ENCODE data around the gene ZCCHC17. TPM values are rescaled to one million over a fixed set of nuclear protein-coding genes. Genes with fewer than 3 reads are reported as not detected.

The ZCCHC17 gene
- total and polyA plus RNA-seq, 4 donors = 49.0 to 93.8 (median 75.7) TPM

- no CpG with 5 or more reads among the region's 1 CpG for WGBS (ENCODE audit: insufficient coverage)
- Histone ChIP-seq H3K9me3 (ENCODE audit: control insufficient read depth, insufficient read depth, low read length) (no peaks in the 10 kb centered on the region), H3K27ac (ENCODE audit: low read depth, low read length) (no peak overlapping the region), H3K4me3 (ENCODE audit: low read depth, low read length) (no peak overlapping the region), H3K4me1 (ENCODE audit: control insufficient read depth, insufficient read depth, low read length) (peaks cover 9% of the 10 kb centered on the region), H3K36me3 (ENCODE audit: control insufficient read depth, insufficient read depth, low read length) (peaks cover 8% of the 10 kb centered on the region), H3K27me3 (ENCODE audit: control insufficient read depth, insufficient read depth, low read length) (no peaks in the 10 kb centered on the region)
- DNase-seq (ENCODE audit: low read depth in 4 of 6, low spot score in 6 of 6) = no peak
Measured at GRCh38 chr1:31299365-31299764, 2.5 kb downstream of the ZCCHC17 start.

- Histone ChIP-seq H3K4me1 (ENCODE audit: control insufficient read depth, insufficient read depth, low read length) (peaks cover 9% of the 10 kb centered on the region), H3K27ac (ENCODE audit: low read depth, low read length) (no peak overlapping the region), H3K27me3 (ENCODE audit: control insufficient read depth, insufficient read depth, low read length) (no peaks in the 10 kb centered on the region), H3K4me3 (ENCODE audit: low read depth, low read length) (no peak overlapping the region), H3K9me3 (ENCODE audit: control insufficient read depth, insufficient read depth, low read length) (no peaks in the 10 kb centered on the region), H3K36me3 (ENCODE audit: control insufficient read depth, insufficient read depth, low read length) (peaks cover 4% of the 10 kb centered on the region)
- DNase-seq (ENCODE audit: low read depth in 4 of 6, low spot score in 6 of 6) = no peak
- WGBS (ENCODE audit: insufficient coverage) = 100% methylated on average over 2 of the region's 3 CpGs
Measured at GRCh38 chr1:31300193-31300592, 3.4 kb downstream of the ZCCHC17 start.

- no peak overlapping the region for H3K27ac ChIP-seq (ENCODE audit: low read depth, low read length)
- no peak overlapping the region for H3K4me3 ChIP-seq (ENCODE audit: low read depth, low read length)
- H3K4me1 ChIP-seq (ENCODE audit: control insufficient read depth, insufficient read depth, low read length) = peaks cover 7% of the 10 kb centered on the region
- H3K9me3 ChIP-seq (ENCODE audit: control insufficient read depth, insufficient read depth, low read length) = no peaks in the 10 kb centered on the region
- H3K27me3 ChIP-seq (ENCODE audit: control insufficient read depth, insufficient read depth, low read length) = no peaks in the 10 kb centered on the region
- 100% methylated on average over 1 of the region's 7 CpGs for WGBS (ENCODE audit: insufficient coverage)
- DNase-seq (ENCODE audit: low read depth in 4 of 6, low spot score in 6 of 6) = no peak
- peaks cover 4% of the 10 kb centered on the region for H3K36me3 ChIP-seq (ENCODE audit: control insufficient read depth, insufficient read depth, low read length)
Measured at GRCh38 chr1:31302709-31303441, 6.0 kb downstream of the ZCCHC17 start.

- Histone ChIP-seq H3K27me3 (ENCODE audit: control insufficient read depth, insufficient read depth, low read length) (no peaks in the 10 kb centered on the region), H3K36me3 (ENCODE audit: control insufficient read depth, insufficient read depth, low read length) (peaks cover 8% of the 10 kb centered on the region), H3K4me1 (ENCODE audit: control insufficient read depth, insufficient read depth, low read length) (no peaks in the 10 kb centered on the region), H3K27ac (ENCODE audit: low read depth, low read length) (no peak overlapping the region), H3K9me3 (ENCODE audit: control insufficient read depth, insufficient read depth, low read length) (no peaks in the 10 kb centered on the region), H3K4me3 (ENCODE audit: low read depth, low read length) (no peak overlapping the region)
- no peak for DNase-seq (ENCODE audit: low read depth in 4 of 6, low spot score in 6 of 6)
- no CpG with 5 or more reads among the region's 3 CpGs for WGBS (ENCODE audit: insufficient coverage)
Measured at GRCh38 chr1:31306278-31306677, 9.4 kb downstream of the ZCCHC17 start.

GRCh38 chr1:31308036-31308435 lies 11.2 kb downstream of the ZCCHC17 start:
- Histone ChIP-seq H3K9me3 (ENCODE audit: control insufficient read depth, insufficient read depth, low read length) (no peaks in the 10 kb centered on the region), H3K4me3 (ENCODE audit: low read depth, low read length) (no peak overlapping the region), H3K4me1 (ENCODE audit: control insufficient read depth, insufficient read depth, low read length) (no peaks in the 10 kb centered on the region), H3K27me3 (ENCODE audit: control insufficient read depth, insufficient read depth, low read length) (no peaks in the 10 kb centered on the region), H3K27ac (ENCODE audit: low read depth, low read length) (no peak overlapping the region), H3K36me3 (ENCODE audit: control insufficient read depth, insufficient read depth, low read length) (peaks cover 12% of the 10 kb centered on the region)
- no CpG with 5 or more reads among the region's 1 CpG for WGBS (ENCODE audit: insufficient coverage)
- DNase-seq (ENCODE audit: low read depth in 4 of 6, low spot score in 6 of 6) = no peak

- H3K4me1 ChIP-seq (ENCODE audit: control insufficient read depth, insufficient read depth, low read length) = no peaks in the 10 kb centered on the region
- no peaks in the 10 kb centered on the region for H3K9me3 ChIP-seq (ENCODE audit: control insufficient read depth, insufficient read depth, low read length)
- no peak for DNase-seq (ENCODE audit: low read depth in 4 of 6, low spot score in 6 of 6)
- H3K4me3 ChIP-seq (ENCODE audit: low read depth, low read length) = no peak overlapping the region
- WGBS (ENCODE audit: insufficient coverage) = 94% methylated on average over 3 of the region's 4 CpGs
- no peak overlapping the region for H3K27ac ChIP-seq (ENCODE audit: low read depth, low read length)
- no peaks in the 10 kb centered on the region for H3K27me3 ChIP-seq (ENCODE audit: control insufficient read depth, insufficient read depth, low read length)
- H3K36me3 ChIP-seq (ENCODE audit: control insufficient read depth, insufficient read depth, low read length) = peaks cover 16% of the 10 kb centered on the region
Measured at GRCh38 chr1:31310198-31310597, 13.4 kb downstream of the ZCCHC17 start.

- Histone ChIP-seq H3K27me3 (ENCODE audit: control insufficient read depth, insufficient read depth, low read length) (no peaks in the 10 kb centered on the region), H3K36me3 (ENCODE audit: control insufficient read depth, insufficient read depth, low read length) (peaks cover 22% of the 10 kb centered on the region), H3K4me3 (ENCODE audit: low read depth, low read length) (no peak overlapping the region), H3K9me3 (ENCODE audit: control insufficient read depth, insufficient read depth, low read length) (no peaks in the 10 kb centered on the region), H3K4me1 (ENCODE audit: control insufficient read depth, insufficient read depth, low read length) (no peaks in the 10 kb centered on the region), H3K27ac (ENCODE audit: low read depth, low read length) (no peak overlapping the region)
- DNase-seq (ENCODE audit: low read depth in 4 of 6, low spot score in 6 of 6) = no peak
- WGBS (ENCODE audit: insufficient coverage) = 100% methylated on average over 2 of the region's 3 CpGs
Measured at GRCh38 chr1:31315902-31316301, 19.1 kb downstream of the ZCCHC17 start.

GRCh38 chr1:31318146-31318545 lies 21.3 kb downstream of the ZCCHC17 start:
- no CpG with 5 or more reads among the region's 1 CpG for WGBS (ENCODE audit: insufficient coverage)
- Histone ChIP-seq H3K4me3 (ENCODE audit: low read depth, low read length) (no peak overlapping the region), H3K27me3 (ENCODE audit: control insufficient read depth, insufficient read depth, low read length) (no peaks in the 10 kb centered on the region), H3K36me3 (ENCODE audit: control insufficient read depth, insufficient read depth, low read length) (peaks cover 15% of the 10 kb centered on the region), H3K27ac (ENCODE audit: low read depth, low read length) (no peak overlapping the region), H3K4me1 (ENCODE audit: control insufficient read depth, insufficient read depth, low read length) (no peaks in the 10 kb centered on the region), H3K9me3 (ENCODE audit: control insufficient read depth, insufficient read depth, low read length) (no peaks in the 10 kb centered on the region)
- no peak for DNase-seq (ENCODE audit: low read depth in 4 of 6, low spot score in 6 of 6)

- Histone ChIP-seq H3K4me3 (ENCODE audit: low read depth, low read length) (no peak overlapping the region), H3K9me3 (ENCODE audit: control insufficient read depth, insufficient read depth, low read length) (no peaks in the 10 kb centered on the region), H3K27me3 (ENCODE audit: control insufficient read depth, insufficient read depth, low read length) (no peaks in the 10 kb centered on the region), H3K27ac (ENCODE audit: low read depth, low read length) (no peak overlapping the region), H3K4me1 (ENCODE audit: control insufficient read depth, insufficient read depth, low read length) (no peaks in the 10 kb centered on the region), H3K36me3 (ENCODE audit: control insufficient read depth, insufficient read depth, low read length) (peaks cover 18% of the 10 kb centered on the region)
- no peak for DNase-seq (ENCODE audit: low read depth in 4 of 6, low spot score in 6 of 6)
- WGBS (ENCODE audit: insufficient coverage) = 92% methylated on average over 3 of the region's 4 CpGs
Measured at GRCh38 chr1:31324093-31324492, 27.3 kb downstream of the ZCCHC17 start.

- Histone ChIP-seq H3K27me3 (ENCODE audit: control insufficient read depth, insufficient read depth, low read length) (no peaks in the 10 kb centered on the region), H3K36me3 (ENCODE audit: control insufficient read depth, insufficient read depth, low read length) (peaks cover 18% of the 10 kb centered on the region), H3K27ac (ENCODE audit: low read depth, low read length) (no peak overlapping the region), H3K9me3 (ENCODE audit: control insufficient read depth, insufficient read depth, low read length) (no peaks in the 10 kb centered on the region), H3K4me3 (ENCODE audit: low read depth, low read length) (no peak overlapping the region), H3K4me1 (ENCODE audit: control insufficient read depth, insufficient read depth, low read length) (no peaks in the 10 kb centered on the region)
- 87% methylated on average over 3 of the region's 3 CpGs for WGBS (ENCODE audit: insufficient coverage)
- DNase-seq (ENCODE audit: low read depth in 4 of 6, low spot score in 6 of 6) = no peak
Measured at GRCh38 chr1:31324992-31325391, 28.2 kb downstream of the ZCCHC17 start.

Data from spinal cord (tissue), 10 donors.